HG03521 (cell line): ENCODE results near the gene BICC1.

Source experiments
- ATAC-seq: cut with Tn5 transposase; IDR thresholded peaks from one replicate; pipeline ENCODE4 v1.9.1; 2021; ENCODE audit warnings: mild to moderate bottlenecking, moderate library complexity; ENCODE audit not compliant: unreplicated experiment

Gene BICC1

GRCh38 chr10:58698777-58699356, 186.2 kb downstream of the BICC1 start:
- no peak for ATAC-seq

GRCh38 chr10:58700591-58700990, 187.9 kb downstream of the BICC1 start:
- no peak for ATAC-seq

- no peak for ATAC-seq
These were observed 188.9 kb downstream of the BICC1 start for GRCh38 chr10:58701405-58702135.

- ATAC-seq, result no peak
These were observed 191.6 kb downstream of the BICC1 start for GRCh38 chr10:58704226-58704625.

- ATAC-seq, result no peak
These were observed 192.0 kb downstream of the BICC1 start for GRCh38 chr10:58704671-58705141.

GRCh38 chr10:58706836-58707235, 194.2 kb downstream of the BICC1 start:
- no peak for ATAC-seq

GRCh38 chr10:58712141-58712540, 199.5 kb downstream of the BICC1 start:
- ATAC-seq, result no peak

- ATAC-seq, result no peak
These were observed 200.3 kb downstream of the BICC1 start for GRCh38 chr10:58712982-58713381.

- ATAC-seq, result no peak
These were observed 201.7 kb downstream of the BICC1 start for GRCh38 chr10:58714409-58714808.

GRCh38 chr10:58715061-58715460, 202.4 kb downstream of the BICC1 start:
- ATAC-seq, result no peak

- no peak for ATAC-seq
These were observed 205.9 kb downstream of the BICC1 start for GRCh38 chr10:58718596-58718995.

GRCh38 chr10:58721601-58722281, 209.1 kb downstream of the BICC1 start:
- no peak for ATAC-seq

GRCh38 chr10:58723186-58723585, 210.5 kb downstream of the BICC1 start:
- ATAC-seq, result no peak

- ATAC-seq, result no peak
These were observed 211.3 kb downstream of the BICC1 start for GRCh38 chr10:58723966-58724365.

GRCh38 chr10:58724781-58725180, 212.1 kb downstream of the BICC1 start:
- ATAC-seq, result no peak

- ATAC-seq, result no peak
These were observed 213.2 kb downstream of the BICC1 start for GRCh38 chr10:58725901-58726300.

GRCh38 chr10:58727633-58728032, 215.0 kb downstream of the BICC1 start:
- ATAC-seq, result no peak

GRCh38 chr10:58731276-58731675, 218.6 kb downstream of the BICC1 start:
- no peak for ATAC-seq

- ATAC-seq, result no peak
These were observed 220.8 kb downstream of the BICC1 start for GRCh38 chr10:58733436-58733835.

- ATAC-seq, result no peak
These were observed 221.4 kb downstream of the BICC1 start for GRCh38 chr10:58734116-58734515.

- no peak for ATAC-seq
These were observed 222.0 kb downstream of the BICC1 start for GRCh38 chr10:58734664-58735063.

GRCh38 chr10:58735087-58735486, 222.4 kb downstream of the BICC1 start:
- ATAC-seq, result no peak
